ENCODE results near the gene CARD9. TPM values are rescaled to one million over a fixed set of nuclear protein-coding genes. Genes with fewer than 3 reads are reported as not detected.

The CARD9 gene
- total RNA-seq, 1 donor from 2014 or later: 0.89 TPM

DNA sequence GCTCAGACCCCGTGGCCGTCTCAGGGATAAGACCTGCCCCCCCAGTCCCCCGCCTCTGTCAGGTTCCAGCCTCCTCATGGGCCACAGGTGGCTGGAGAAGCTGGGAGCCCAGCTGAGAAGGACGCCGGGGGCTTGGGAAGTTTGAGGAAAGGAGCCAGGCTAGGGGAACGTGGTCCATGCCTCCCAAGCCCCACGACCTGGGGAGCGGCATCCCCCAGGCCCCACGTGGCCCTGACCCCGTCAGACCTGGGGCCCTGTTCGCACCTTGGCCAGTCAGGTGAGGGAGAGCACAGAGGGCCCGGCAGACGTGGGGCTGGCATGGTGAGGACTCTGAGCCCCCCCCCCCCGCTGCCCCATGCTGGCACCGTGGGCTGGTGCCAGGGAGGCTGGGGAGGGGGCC is 42.4 kb downstream of the CARD9 start:
- Mint-ChIP-seq H3K36me3 (ENCODE audit: low read depth) (no peaks in the 10 kb centered on the region), H3K27me3 (peaks cover 9% of the 10 kb centered on the region), H3K27ac (no peak overlapping the region), H3K4me3 (no peak overlapping the region), H3K9me3 (no peaks in the 10 kb centered on the region), H3K4me1 (peaks cover 11% of the 10 kb centered on the region)
- DNase-seq (no peak), ATAC-seq (ENCODE audit: low read depth) (no peak)
- ChIA-PET CTCF (no interaction called here), POLR2A (interaction anchor here (1.3 kb wide), 1 partner anchor 32 kb away, joined by 3 read pairs; no protein-coding TSS in a partner anchor)
- TF ChIP-seq CTCF (IDR thresholded peaks at IDR 0.05): no peak
- intact Hi-C loops (cut with micrococcal nuclease): no loop called here

DNA sequence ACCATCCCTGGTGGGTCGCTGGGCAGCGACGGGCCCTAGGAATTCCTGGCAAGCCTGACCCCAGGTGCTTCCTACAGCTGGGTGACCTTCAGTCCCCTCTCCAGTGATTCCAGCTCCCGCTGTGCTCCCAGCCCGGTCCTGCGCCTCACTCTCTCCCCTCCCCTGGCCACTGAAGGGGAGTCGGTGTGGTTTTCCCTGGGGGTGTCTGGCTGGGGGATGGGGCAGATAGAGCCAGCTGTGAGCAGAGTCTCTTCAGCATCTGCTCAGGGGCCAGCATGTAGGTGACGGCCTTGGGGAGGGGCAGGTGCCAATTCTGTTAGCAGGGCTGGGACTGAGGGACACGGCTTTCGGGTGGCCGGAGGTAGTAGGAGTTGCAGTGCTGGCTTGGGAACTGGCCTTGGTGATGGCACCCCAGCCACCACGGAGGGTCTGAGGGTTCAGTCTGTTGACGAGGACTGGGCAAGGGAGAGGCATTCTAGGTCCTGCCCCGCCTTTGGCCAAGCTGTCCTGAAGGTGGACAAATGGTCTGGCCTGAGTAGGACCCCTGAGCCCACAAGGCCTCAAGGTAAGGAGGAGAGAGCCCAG is 43.0 kb downstream of the CARD9 start:
- no peak overlapping the region for H3K27ac Mint-ChIP-seq
- DNase-seq (no peak), ATAC-seq (ENCODE audit: low read depth) (no peak)
- no peak overlapping the region for H3K4me3 Mint-ChIP-seq
- H3K4me1 Mint-ChIP-seq: peaks cover 11% of the 10 kb centered on the region
- peaks cover 9% of the 10 kb centered on the region for H3K27me3 Mint-ChIP-seq
- ChIA-PET CTCF (no interaction called here), POLR2A (interaction anchor here (1.3 kb wide), 1 partner anchor 32 kb away, joined by 3 read pairs; no protein-coding TSS in a partner anchor)
- no peaks in the 10 kb centered on the region for H3K9me3 Mint-ChIP-seq
- TF ChIP-seq CTCF (IDR thresholded peaks at IDR 0.05): no peak
- no peaks in the 10 kb centered on the region for H3K36me3 Mint-ChIP-seq (ENCODE audit: low read depth)
- intact Hi-C loops (cut with micrococcal nuclease): no loop called here

- POLR2A ChIA-PET: interaction anchor here (0.6 to 1.3 kb wide), 2 partner anchors 24 to 33 kb away, joined by 3 read pairs; no protein-coding TSS in a partner anchor
Observed at GRCh38 chr9:136329636-136330405, 43.6 kb downstream of the CARD9 start.

DNA sequence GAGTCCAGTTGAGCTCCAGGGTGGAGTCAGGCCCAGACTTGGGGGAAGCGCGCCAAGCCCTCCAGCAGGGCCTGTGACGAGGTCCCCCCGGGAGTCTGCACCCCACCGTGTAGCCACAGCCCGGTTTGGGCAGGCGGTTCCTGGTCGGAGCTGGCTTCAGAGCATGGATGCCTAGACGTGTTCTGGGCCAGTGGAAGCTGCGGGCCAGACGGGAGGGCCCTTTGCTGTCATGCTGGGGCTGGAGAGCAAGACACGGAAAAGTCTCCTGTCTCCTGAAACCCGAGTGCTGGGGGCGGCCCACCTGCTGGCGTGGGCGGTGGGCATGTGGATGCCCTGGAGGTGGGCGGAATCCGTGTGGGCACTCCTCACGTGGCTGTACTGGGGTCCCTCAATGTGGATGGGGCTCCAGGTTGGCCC is 44.2 kb downstream of the CARD9 start:
- H3K9me3 Mint-ChIP-seq: no peaks in the 10 kb centered on the region
- peaks cover 11% of the 10 kb centered on the region for H3K4me1 Mint-ChIP-seq
- peaks cover 9% of the 10 kb centered on the region for H3K27me3 Mint-ChIP-seq
- DNase-seq: no peak
- CTCF ChIA-PET: interaction anchor here (1.4 kb wide), 1 partner anchor 16 kb away, joined by 4 read pairs; no protein-coding TSS in a partner anchor
- intact Hi-C loops (cut with micrococcal nuclease): loop anchor here (5.0 kb wide), 1 partner anchor 33 kb away; the partner anchor contains the start of gene DNLZ
- no peak for ATAC-seq (ENCODE audit: low read depth)
- no peaks in the 10 kb centered on the region for H3K36me3 Mint-ChIP-seq (ENCODE audit: low read depth)
- H3K4me3 Mint-ChIP-seq: no peak overlapping the region
- TF ChIP-seq CTCF (IDR thresholded peaks at IDR 0.05): no peak
- POLR2A ChIA-PET: interaction anchor here (0.6 kb wide), 1 partner anchor 25 kb away, joined by 3 read pairs; no protein-coding TSS in a partner anchor
- H3K27ac Mint-ChIP-seq: no peak overlapping the region

More at GRCh38 chr9:136329636-136330405, 43.6 kb downstream of the CARD9 start:
- Mint-ChIP-seq H3K4me3 (no peak overlapping the region), H3K9me3 (no peaks in the 10 kb centered on the region), H3K27me3 (peaks cover 9% of the 10 kb centered on the region), H3K4me1 (peaks cover 11% of the 10 kb centered on the region), H3K36me3 (ENCODE audit: low read depth) (no peaks in the 10 kb centered on the region), H3K27ac (no peak overlapping the region)
- no peak for DNase-seq
- CTCF ChIA-PET: interaction anchor here (1.4 kb wide), 1 partner anchor 17 kb away, joined by 4 read pairs; no protein-coding TSS in a partner anchor
- no peak for TF ChIP-seq CTCF (IDR thresholded peaks at IDR 0.05)
- ATAC-seq (ENCODE audit: low read depth): no peak
- intact Hi-C loops (cut with micrococcal nuclease): loop anchor here (5.0 kb wide), 1 partner anchor 32 kb away; the partner anchor contains the start of gene DNLZ

GRCh38 chr9:136328622-136329041 is 44.8 kb downstream of the CARD9 start:
- H3K36me3 Mint-ChIP-seq (ENCODE audit: low read depth): no peaks in the 10 kb centered on the region
- intact Hi-C loops (cut with micrococcal nuclease): loop anchor here (5.0 kb wide), 1 partner anchor 34 kb away; the partner anchor contains the start of gene DNLZ
- no peaks in the 10 kb centered on the region for H3K9me3 Mint-ChIP-seq
- H3K27ac Mint-ChIP-seq: no peak overlapping the region
- POLR2A ChIA-PET: no interaction called here
- peaks cover 11% of the 10 kb centered on the region for H3K4me1 Mint-ChIP-seq
- DNase-seq: no peak
- CTCF ChIA-PET: interaction anchor here (1.4 kb wide), 1 partner anchor 16 kb away, joined by 4 read pairs; no protein-coding TSS in a partner anchor
- TF ChIP-seq CTCF (IDR thresholded peaks at IDR 0.05): no peak
- no peak for ATAC-seq (ENCODE audit: low read depth)
- peak overlapping the region; percentile 54 for H3K4me3 Mint-ChIP-seq
- H3K27me3 Mint-ChIP-seq: peaks cover 12% of the 10 kb centered on the region

All from activated B cell treated with CpG ODN at 0.5 μM for 24 hours (primary cell).